GM18508 (cell line): ENCODE results near the gene ONECUT3.
"Not testable (repeated sequence)": the region's sequence is repeated elsewhere in the genome, so short reads cannot be mapped to it uniquely, and the experiment has no call there.

Source experiments
- ATAC-seq: cut with Tn5 transposase; IDR thresholded peaks from one replicate; pipeline ENCODE4 v1.9.1; 2021; ENCODE audit warnings: moderate number of reproducible peaks; ENCODE audit not compliant: insufficient read depth, unreplicated experiment

Gene ONECUT3

GRCh38 chr19:1787116-1787515 lies 33.8 kb downstream of the ONECUT3 start:
- ATAC-seq = no peak

- no peak for ATAC-seq
These were observed 36.1 kb downstream of the ONECUT3 start for GRCh38 chr19:1789261-1790041.

GRCh38 chr19:1790054-1790792 lies 36.9 kb downstream of the ONECUT3 start:
- no peak for ATAC-seq

DNA sequence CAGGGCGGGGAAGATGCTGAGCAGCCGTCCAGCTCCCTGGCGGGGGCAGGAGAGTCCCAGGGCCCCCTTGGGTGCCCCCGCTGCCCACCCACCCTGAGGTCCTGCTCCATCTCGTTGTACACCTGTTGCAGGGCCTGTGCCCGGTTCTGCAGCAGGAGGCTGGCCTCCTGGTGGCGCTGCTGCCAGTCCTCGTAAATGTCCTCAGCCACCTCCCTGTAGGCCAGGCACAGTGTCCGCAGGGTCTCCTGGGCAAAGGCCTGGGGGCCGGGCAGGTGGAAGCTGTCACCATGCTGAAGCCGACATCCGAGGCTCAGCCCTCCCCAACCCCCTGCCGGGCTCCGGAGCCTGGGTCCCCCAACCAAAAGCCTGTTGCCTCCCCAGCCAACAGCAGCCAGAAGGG lies 38.6 kb downstream of the ONECUT3 start:
- no peak for ATAC-seq

GRCh38 chr19:1794424-1795172 lies 41.3 kb downstream of the ONECUT3 start:
- ATAC-seq = no peak

GRCh38 chr19:1796395-1797142 lies 43.3 kb downstream of the ONECUT3 start:
- no peak for ATAC-seq

DNA sequence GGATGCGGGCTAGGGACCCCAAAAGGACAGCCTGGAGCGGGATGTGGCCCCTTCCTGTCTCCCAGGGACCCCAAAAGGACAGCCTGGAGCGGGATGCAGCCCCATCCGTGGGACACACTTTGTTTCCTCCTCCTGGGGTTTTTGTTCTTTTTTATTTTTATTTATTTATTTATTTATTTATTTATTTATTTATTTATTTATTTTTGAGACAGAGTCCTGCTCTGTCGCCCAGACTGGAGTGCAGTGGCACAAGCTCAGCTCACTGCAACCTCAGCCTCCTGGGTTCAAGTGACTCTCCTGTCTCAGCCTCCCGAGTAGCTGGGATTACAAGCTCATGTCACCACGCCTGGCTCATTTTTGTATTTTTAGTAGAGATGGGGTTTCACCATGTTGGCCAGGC lies 44.0 kb downstream of the ONECUT3 start:
- ATAC-seq = not testable (repeated sequence)

DNA sequence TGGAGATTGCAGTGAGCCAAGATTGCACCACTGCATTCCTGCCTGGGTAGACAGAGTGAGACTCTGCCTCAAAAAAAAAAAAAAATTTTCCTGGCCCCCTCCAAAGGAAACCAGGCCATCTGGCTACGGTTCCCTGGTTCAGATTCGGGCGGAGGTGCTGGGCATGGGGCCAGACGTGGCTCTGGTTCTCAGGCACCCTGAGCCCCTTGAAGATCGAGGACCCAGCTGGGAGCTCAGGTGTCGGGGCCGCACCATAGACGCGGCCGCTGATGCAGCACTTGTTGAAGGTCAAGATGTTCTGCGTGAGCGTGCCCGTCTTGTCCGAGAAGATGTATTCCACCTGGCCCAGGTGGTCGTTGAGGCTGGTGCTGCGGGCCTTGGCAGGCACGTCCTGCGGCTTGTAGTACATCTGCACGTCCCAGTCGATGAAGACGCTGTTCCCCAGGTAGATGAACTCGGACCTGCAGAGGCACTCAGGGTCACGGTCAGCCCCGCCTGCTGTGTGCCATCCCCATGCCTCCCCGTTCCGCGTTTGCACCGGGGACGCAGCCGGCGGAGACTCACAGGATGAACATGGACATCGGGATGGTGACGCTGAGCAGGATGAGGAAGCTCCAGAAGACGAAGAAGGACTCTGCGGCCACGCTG lies 46.5 kb downstream of the ONECUT3 start:
- no peak for ATAC-seq

DNA sequence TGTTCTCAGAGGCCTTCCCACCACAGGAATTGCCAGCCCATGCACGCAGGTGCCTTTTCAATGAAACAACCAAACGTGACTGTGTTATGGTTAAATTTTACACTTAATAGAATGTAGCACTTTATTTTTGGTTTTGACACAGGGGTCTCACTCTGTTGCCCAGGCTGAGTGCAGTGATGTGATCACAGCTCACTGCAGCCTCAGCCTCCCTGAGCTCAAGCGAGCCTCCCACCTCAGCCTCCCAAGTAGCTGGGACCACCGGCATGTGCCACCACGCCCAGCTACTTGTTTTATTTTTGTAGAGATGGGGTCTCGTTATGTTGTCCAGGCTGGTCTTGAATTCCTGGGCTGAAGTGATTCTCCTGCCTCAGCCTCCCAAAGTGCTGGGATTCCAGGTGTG lies 51.6 kb downstream of the ONECUT3 start:
- no peak for ATAC-seq

- ATAC-seq = no peak
These were observed 52.3 kb downstream of the ONECUT3 start for GRCh38 chr19:1805401-1806183.

- ATAC-seq = no peak
These were observed 53.1 kb downstream of the ONECUT3 start for GRCh38 chr19:1806184-1807029.

DNA sequence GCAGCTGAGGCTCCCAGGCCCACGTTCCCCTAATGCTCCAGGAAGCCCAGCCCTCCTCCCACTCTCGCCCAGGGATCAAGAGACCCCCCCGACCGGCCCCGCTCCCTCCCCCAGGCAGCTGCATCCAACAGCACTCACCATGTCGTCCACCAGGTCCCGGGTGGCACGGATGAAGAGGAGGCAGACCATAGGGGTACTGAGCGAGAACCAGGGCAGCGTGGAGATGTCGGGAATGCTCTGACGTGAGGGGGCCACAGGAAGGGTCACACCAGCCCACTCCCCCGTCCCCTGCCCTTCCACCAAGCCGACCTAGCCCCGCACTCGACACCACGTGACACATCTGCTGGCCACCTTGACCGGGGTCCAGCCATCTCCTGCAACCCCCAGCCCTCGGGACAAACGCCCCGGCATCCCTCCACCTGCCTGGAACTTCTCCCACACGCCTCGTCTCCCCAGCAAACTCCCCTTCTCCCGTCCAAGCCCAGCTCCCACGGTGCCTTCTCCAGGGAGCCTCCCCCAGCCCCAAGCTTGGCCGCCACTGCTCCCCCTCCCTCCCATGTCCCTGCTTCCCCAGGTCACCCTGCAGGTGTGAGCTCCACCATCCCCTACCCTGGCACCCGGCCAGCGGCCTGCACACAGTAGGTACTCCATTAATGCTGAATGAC lies 53.9 kb downstream of the ONECUT3 start:
- no peak for ATAC-seq

DNA sequence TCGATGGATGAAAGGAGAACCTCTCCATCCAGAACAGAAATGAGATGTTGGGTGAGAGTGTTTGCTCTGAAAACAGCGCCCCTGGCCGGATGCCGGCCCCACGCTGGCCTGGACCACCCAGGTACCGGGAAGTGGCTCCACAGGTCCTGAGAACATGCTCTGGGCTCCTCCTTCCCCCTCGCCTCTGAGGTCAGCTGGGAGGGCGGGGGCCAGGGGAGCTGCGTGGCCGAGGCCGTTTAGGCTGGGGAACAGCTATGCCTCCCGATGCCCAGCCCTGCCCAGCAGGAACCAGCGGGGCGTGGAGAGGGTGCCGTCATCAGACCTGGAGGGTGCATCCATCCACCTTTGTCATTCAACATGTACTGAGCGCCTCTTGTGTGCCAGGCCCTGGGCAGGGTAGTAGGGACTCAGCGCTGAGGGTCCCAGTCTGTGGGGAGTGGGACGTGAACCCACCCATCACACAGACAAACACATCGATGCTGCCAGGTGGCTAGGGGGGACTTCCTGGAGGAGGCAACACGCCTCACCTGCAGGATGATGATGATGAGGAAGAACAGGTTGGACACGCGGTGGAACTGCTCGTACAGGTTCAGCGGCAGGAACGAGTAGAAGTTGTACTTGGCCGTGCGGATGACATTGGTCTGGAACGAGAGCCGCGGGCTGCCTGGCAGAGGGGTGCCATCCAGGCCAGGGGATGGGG lies 54.5 kb downstream of the ONECUT3 start:
- no peak for ATAC-seq

DNA sequence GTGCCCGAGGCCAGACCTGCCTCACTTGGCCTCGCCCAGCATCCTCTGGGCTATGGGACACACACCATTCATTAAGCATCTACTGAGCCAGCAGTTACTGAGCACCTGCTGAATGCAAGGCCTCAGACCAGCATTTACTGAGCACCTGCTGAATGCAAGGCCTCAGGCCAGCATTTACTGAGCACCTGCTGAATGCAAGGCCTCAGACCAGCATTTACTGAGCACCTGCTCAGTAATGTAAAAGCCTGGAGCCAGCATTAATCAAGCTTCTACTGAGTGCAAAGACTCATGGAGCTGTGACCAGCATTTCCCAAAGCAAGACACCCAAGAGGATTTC lies 55.1 kb downstream of the ONECUT3 start:
- no peak for ATAC-seq

DNA sequence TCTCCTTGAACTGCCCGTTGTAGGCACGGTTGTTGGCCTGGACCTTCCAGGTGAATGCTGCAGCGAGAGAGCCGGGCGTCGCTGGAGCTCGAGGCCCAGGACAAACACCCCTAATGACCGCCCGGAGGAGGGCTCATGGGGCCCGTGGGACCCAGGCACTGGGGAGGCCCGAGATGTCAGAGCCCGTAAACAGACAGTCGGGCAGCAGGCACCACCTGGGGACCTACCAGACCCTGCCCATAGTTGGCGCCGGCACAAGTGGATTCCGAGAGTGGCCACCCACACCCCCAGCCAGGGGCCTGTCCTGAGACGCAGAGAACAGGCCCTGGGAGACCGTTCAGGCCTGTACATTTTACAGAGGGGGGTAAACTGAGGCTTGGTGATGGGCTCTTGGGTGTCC lies 56.4 kb downstream of the ONECUT3 start:
- no peak for ATAC-seq

- no peak for ATAC-seq
These were observed 57.3 kb downstream of the ONECUT3 start for GRCh38 chr19:1810439-1811160.

DNA sequence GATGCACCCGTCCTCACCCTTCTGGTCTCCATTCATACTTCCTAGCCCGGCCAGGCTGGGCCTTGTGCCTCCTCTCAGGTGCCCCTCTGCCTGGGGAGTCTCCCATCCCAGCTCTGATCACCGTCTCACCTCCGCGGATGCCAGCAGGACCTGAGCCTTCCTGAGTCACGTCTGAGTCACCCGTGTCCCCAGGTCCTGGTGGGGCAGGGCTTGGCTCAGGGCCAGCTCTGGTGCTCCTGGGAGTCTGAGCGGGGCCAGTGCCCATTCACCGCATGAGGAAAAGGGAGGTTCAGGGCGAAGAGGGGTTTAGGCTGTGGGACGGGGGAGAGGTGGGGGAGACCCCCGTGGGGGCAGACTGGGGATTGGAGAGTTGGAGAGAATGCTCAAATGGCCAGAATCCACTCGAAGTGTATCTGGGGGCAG lies 58.2 kb downstream of the ONECUT3 start:
- ATAC-seq = no peak
